ENCODE measurements around the gene STOML2.

DNA sequence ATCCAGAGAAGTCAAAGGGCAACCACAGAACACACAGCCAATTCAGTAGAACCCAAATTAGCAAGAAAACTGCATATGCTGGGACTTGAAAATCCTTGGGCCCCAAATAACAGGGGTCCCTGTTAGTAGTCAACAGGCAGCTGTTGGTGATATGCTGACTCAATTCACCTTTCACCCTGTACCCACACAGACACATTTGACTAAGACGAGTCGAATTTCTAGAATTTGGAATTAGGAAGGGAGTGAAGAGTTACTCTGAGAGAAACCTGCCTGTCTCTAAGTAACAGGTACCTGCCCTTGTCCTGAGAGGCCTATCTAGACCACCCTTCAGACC is 29.7 kb downstream of the STOML2 start:
- TF ChIP-seq, protein P1, sequence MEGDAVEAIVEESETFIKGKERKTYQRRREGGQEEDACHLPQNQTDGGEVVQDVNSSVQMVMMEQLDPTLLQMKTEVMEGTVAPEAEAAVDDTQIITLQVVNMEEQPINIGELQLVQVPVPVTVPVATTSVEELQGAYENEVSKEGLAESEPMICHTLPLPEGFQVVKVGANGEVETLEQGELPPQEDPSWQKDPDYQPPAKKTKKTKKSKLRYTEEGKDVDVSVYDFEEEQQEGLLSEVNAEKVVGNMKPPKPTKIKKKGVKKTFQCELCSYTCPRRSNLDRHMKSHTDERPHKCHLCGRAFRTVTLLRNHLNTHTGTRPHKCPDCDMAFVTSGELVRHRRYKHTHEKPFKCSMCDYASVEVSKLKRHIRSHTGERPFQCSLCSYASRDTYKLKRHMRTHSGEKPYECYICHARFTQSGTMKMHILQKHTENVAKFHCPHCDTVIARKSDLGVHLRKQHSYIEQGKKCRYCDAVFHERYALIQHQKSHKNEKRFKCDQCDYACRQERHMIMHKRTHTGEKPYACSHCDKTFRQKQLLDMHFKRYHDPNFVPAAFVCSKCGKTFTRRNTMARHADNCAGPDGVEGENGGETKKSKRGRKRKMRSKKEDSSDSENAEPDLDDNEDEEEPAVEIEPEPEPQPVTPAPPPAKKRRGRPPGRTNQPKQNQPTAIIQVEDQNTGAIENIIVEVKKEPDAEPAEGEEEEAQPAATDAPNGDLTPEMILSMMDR (IDR thresholded peaks at IDR 0.05; ENCODE audit: insufficient read depth, low read length, poor library complexity, severe bottlenecking): no peak
- TF ChIP-seq EZH2phosphoT487 (conservative IDR thresholded peaks at IDR 0.05; ENCODE audit: low read length): no peak
